Suppressor macrophage treated with lipopolysaccharide for 4 hours (primary cell): ENCODE measurements around the gene RNF150.
A peak's percentile ranks its signal among the peaks of the same experiment; 100 is the strongest.

Source experiments
- DNase-seq: peaks from one replicate; pipeline ENCODE4 v3.0.0-alpha.2; 2020

RNF150 gene

DNA sequence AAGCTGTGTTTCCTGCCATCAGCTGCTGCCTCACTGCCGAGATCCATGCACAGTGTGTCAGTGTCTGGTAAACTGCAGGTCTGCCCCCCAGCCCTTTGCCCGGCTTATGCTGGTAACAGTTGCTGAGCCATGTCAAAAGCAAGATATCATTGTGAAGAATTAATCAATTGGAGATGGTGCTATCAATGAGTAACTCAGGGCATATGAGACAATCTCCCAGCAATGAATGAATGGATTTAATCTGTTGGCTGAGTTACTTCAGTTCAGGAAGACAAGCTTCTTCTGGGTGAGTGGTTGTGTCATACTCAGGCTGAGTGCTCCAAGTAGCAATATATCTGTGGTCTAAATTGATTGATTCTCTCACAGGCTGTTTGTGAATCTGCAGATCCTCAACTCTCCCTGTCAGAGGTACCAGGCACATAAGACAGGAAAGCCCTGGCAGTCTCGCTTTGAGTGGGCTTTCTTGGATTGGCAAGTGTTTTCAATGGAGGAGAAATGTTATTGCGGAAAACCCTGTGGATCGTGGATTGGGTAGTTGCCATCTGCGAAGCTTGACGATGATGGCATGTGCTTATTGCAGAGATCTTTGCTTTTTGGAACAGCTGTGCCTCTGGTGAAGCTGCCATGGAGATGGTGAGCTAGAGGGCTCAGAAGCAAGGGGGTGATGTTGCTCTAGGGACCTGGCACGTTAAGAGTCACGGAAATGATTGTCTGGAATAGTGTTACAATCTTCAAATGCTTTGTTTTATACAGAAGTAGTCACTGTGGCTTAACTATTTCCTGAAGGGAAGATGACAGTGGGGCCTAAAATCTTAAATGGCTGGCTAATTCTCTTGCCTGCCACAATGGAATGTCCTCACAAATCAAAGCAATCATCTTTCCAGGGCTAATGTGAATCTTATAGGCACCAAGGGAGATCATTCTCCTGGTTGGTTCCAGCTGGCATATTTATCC is 229.5 kb downstream of the RNF150 start:
- DNase-seq = no peak

DNA sequence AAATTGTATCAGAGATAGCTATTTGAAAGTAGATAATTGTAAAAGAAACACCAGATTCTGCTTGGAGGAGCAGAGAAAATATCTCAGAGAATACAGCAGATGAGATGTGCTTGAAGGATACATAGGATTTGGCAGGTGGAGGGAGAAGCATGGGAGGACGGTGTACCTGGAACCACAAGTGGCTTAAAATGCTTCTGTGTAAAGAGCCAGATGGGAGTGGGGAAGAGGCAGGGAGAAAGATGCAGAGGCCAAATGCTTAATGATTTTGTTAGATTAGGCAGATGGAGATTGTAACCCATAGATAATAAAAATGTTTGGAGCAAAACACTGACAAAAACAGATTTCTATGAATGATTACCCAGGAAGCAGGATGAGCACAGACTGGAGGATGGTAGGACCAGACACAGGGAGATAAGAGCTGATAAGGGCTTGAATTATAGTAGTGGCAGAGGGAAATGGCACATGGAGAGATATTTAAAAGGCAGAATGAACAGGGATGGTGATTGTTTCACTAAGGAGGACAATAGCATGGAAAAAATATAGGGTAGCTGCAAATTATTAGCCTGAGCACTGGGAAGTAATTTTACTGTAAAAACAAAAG is 231.4 kb downstream of the RNF150 start:
- DNase-seq = no peak

DNA sequence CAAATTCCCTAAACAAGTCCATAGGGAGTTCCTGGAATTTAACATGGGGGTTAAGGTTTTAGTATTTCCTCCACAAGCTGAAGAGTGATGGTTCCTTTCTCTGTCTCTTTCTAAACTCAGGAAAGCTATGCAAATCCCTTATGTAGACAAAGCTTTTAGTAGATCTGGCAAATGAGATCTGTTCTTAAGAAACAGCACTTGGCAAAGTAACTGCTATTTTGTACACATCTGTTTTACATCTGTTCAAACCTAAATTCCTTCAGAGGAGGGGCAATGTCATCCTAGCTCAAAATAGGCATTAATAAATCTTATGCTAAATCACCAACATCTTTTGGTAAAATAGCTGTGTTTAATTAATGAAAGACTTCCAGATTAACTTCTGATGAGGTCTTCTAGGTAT is 239.3 kb downstream of the RNF150 start:
- no peak for DNase-seq

DNA sequence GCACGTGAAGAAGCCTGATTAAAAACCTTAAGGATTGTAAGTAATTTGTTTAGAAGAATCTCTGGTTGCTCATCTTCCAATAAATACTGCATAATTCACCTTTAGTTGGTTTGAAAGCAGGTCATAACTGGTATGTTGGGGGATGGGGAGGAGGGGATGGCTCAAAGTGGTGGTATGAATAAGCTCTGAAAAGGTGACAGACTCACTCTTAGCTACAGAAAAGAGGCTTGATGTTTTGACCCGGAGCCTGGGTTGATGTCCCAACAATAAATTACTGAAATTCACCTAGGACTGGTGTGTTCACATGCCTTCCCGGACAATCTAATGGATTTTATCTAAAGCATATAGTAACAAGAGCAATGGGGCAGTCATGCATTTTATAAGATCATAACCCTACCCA is 245.2 kb downstream of the RNF150 start:
- no peak for DNase-seq

DNA sequence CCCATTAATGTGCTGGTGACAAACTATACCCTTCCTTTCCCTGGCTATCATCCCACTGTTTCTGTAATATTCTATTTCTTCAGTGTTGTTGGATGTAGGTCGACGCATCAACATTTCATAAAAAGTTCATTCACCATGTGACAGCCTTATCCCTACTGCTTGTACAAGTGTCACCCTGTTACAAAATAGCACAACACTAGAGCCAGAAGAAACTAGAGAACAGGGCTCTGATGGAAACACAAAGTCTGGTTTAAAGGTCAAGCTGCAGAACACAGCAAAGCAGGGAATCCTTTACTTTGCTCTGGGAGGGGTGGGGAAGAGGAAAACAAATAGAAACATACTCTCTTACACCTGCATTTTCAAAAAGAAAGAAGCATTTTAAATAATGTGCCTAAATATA is 245.8 kb downstream of the RNF150 start:
- no peak for DNase-seq

DNA sequence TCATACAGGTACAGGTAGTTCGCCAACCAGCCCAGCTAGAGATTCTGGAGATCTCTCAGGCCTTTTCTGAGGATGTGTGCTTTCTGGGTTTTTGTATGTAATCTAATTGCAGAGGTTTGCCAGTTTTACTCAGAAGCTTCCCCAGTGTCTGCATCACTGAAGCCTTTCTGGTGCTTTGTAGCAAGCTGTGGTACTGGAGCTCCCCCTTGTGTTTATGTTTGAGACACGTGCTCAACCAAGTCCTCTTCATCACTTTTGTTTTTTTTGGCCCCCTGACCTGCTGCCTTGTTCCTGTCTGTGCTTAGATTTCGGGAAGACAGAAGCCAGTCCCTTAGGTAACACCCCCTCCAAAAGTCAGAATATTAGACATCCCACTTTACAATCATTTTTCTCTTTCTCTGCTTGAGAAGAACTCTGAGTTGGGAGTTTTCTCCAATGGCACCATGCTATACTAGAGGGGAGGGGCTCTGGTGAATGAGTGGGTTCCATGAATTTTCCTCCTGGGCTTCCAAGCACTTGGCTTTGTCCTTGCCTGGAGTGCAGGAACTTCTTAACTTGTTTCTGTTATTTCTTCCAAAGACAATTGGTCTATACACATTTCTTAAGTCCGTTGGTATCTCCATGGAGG is 248.7 kb downstream of the RNF150 start:
- DNase-seq = peak; percentile 76

DNA sequence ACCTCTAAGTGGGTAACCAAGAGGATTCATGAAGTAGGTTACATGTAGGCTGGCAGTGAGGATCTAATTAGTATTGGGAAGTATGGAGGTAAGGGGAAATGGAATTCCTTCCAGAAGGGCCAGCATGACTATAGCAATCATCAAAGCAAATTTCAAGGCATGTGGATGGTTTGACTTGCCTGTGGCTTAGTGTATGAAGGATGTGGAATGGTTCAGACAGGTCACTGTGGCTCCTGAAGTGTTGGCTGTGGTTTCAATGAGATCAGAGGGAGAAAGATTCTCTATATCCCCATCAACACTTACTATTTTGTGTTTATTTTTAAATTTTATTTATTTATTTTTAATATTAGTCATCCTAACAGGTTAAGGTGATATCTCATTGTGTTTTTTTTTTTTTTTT is 255.5 kb downstream of the RNF150 start:
- no peak for DNase-seq

DNA sequence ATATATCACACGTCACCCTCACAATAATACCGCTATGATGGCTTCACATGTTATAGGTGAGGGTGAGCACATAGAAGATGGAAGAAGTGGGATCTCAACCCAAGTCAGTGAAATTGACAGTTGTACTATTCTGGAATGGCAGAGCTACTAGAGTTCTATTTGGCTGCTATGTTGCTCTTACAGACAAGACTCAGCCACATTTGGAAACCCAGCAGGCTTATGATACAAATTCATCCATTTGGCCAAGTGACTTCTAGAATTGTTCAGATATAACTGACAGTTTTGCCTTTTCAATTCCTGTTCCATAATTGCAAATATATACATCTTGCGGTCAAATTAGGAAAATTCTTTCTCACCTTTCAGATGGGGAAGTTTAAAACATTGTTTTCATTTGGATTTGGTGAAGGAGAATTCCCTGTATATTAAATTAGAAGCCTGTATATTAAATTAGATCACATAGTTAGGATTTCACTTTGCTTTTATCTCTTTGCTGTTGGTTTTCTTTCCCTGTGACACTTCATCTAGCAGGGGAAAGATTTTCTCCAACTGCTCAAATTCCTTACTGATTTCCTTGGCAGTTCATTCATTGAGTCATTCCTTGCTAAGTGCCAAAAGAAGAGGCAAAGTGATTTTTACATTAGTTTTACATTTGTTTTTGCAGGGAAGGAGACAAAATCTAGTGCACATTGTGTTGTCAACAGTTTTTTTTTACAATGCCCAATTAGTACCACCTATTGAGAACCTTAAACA is 256.5 kb downstream of the RNF150 start:
- no peak for DNase-seq

DNA sequence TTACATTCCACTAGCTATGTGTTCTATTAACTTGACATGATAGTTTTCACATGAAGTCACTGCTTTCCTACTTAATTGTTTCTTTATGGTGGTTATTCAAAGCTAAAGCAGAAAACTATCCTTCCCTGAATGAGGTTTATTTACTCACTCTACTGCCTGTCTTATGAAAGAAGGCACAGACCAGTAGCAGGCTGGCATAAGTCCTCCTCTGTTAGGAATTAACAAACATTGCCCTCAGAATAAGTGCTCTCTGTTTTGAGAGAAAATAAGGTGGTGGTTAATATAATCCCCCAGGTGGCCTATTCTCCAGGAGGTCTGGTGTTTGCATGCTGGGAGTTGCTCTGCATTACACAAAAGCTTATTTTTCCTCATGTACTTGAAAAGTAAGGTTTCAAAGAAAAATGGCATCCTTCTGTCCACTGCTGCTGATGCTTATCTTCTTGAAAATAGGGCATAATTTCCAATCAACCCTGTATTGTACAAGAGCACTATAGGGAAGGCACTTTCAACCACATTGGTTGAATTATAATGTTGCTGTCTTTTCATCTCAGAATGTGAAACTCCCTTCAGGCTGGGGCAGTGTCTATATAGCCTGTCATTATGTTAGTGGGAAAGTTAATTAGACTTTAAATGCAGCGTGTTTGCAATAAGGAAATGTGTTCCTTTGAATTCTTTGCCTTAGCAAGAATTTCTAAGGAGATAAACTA is 257.4 kb downstream of the RNF150 start:
- DNase-seq = no peak

DNA sequence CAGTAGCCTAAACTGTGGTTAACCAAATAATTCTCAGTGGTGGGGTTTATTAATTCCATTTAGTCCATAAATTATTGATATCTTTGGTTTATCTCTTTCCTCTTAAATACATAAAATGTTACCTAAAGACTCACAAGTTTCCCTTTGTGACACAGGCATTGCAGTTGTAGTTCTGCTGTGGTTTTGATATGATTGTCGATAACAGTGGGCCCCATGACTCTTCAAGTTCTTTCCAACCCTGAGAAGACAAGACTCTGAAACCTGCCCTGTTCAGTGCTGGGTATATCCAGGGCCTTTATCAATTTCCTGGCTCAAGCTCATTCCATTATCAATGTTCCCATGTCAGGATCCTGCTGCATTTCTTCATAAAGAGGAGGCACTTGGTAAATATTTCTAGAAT is 259.2 kb downstream of the RNF150 start:
- DNase-seq = no peak

DNA sequence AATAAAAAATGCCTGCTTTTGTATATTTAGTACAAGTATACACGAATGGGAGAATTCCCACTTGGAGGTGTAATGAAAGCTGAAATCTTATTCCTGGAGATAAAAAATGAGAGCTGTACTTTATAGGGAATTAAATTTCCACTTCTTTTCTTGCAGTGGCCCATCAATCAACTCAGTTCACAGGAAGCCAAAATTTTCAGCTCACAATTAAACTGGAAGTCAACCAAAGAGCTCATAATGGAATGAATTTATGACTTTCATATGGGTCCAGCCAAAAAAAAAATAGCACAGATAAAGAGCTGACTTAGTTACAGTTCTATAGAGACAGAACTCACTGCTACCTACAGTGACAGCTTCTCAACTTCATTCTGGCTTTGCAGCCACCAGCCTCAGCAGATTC is 261.9 kb downstream of the RNF150 start:
- DNase-seq = no peak

DNA sequence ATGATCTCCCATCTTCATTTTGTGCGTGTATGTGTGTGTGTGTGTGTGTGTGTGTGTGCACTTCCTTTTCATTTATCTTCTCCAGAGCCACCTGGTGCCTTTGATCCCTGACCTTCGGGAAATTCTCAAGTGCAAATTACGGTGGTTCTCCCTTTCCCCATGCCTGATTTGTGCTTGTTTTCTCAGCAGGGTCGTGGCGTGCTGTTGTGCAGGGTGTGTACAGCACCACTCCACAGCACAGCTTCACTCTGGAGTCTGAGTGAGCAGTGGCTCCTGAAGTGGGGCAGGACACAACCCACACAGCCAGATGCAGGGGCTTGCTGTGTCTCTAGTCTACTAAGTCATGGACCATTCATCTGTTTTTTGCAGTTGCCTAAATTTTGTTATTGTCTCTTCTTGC is 262.8 kb downstream of the RNF150 start:
- no peak for DNase-seq

DNA sequence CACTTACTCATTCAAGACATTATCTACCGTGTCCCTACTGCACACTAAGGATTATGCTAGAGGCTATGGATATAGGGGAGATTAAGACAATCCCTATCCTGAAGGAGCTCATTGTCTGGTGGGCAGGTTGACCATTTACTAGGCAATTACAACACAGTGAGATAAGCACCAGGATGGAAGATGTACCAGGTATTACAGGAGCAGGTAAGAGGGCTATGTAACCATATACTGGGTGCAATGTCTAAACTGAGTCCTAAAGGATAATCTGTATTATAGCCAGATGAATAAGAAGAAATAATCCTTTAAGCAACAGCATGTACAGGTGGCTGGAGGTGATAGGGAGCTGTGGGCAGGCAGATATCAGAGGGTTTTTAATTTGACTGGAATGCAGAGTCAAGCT is 263.8 kb downstream of the RNF150 start:
- DNase-seq = no peak

DNA sequence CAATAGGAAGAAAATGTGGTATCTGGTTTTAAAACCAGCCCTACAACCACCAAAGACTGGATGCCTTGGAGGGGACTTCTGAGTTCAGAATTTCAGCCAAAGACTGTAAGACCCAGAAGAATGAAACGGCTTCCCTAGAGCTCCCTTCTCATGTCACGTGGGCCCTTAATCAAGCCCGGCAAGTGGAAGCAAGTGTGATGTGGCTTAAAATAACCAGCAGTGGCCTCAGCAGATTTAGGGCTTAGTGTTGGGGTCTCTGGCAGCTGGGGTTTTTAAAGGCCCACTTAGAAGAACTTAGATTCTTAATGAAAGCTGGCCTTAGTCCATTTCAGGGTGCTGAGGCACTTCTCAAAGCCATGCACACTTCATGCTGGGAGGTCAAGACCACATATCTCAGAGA is 265.9 kb downstream of the RNF150 start:
- no peak for DNase-seq

DNA sequence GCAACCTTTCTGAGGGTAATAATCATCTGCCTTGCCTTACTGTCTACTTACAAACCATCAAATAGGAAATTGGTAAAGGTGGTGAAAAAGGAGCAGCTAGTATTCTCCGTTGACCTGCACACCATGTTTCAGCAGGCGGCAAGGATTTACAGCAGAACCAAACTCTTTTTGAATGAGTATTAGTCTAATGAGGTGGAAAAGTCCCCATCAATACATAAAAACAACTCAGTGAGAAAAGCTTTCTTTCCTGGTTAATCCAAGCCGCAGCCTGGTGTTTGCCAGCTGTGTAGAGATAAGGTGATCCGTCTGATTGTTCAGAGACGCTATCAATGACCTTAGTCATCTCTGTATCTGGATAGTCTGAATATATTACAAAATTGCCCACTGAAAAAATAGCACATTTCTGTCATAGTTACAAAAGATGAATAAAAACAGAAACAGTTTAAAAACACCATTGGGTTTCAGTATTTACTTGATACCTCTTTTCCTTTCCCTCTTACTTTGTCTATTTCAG is 266.7 kb downstream of the RNF150 start:
- DNase-seq = no peak

DNA sequence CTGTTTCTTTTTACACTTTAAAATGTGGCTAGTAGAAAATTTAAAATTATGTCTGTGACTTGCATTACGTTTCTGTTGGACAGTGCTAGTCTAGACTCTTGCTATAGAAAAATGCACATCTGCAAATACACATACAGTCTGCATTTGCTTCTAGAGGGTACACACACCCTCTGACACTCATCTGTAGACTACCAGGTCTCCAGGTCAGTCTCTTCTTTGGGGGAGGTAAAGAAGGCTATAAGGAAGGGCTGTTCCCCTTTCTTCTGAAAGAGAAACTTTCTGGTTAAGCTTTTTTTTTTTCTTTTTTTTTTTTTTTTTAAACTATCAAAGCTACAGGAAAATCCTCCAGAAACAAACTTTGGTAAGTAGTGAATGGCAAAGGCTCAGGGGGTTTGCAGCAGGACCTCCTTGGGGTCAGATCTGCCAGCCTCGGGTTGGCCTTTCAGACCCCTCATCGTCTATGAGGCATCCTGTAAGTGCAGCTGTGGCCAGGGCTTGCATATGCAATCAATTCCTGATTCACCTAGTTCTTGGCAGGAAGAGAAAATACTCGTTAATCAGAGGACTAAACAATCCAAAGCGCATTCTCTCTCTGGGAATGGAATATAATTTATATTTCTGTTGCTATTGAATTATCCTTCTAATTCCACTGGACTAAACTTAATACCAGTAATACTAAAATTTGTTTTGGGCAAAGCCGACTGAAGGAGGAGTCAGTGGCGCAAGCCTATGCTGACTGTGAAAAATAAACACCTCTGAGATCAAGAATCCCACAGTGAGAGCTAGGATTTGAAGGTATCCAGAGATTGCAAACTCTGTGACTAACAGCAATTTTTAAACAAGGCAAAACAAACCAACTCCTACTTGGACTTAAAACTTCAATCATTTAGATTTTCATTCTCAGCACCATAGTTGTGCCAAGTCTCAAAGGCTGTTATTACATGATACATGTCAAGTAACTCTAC is 267.7 kb downstream of the RNF150 start:
- no peak for DNase-seq

DNA sequence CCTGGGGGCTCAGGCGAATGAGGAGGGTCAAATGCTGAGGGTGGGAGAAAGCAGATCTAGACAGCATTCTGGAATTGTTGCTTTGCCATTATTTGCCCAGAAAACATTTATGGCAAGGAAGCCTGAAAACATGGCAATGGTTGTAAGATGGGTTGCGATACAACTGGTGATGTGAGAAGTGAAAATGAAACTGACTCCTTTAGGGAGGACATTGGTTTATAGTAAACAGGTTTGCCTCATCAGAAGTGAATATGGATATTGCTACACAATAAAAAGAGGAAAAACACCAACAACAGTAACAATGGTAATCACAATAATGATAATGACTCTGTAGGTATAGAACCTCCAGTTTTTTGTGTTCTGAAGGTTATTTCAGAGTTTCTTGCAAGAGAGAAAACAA is 270.1 kb downstream of the RNF150 start:
- peak; percentile 54 for DNase-seq

DNA sequence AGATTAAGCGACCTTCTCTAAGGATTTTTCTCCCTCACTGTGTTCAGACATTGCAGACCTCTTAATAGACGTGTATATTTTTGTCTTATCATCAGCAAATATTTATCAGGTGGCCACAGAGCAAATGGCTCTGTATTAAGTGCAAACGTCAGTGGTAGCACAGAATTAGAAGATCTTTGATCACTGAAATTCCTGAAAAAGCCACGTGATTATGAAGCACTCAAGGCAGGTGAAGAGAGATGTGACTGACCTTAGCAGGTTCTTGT is 271.2 kb downstream of the RNF150 start:
- no peak for DNase-seq

DNA sequence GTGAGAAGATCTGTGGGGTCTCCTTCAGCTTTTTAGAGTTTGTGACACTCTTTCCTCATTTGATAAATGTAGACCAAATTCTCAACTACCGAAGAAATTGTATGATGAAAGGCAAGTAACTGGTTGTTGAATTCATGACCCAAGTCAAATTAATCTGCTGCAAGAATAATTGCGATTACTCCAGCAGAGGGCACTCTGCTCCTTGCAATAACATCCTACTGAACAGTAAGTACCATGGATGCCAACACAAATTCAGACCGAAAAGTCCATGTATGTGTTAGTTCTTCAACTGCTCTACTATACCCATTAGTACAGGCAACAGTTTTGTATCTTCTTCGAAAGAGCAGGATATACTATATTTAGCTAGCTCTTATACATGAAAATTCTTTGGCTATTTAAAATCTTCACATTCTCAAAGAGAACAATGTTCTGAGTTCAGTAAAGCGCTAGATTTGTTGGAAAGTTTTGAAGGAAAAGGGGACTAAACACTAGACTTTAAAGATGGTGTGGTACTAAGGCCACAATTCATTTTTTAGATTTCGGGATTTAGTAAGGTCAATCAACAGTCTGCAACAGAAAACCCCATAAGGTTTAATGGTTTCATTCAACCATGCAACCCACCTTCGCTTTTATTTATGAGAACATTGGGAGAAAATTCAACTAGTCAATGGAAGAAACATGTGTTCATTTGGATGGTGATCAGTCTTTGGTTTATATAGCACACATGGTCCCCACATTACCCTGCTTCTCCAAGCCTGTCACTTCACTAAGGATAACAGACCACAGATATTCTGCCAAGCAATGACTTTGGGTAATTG is 271.7 kb downstream of the RNF150 start:
- peak; percentile 70 for DNase-seq

DNA sequence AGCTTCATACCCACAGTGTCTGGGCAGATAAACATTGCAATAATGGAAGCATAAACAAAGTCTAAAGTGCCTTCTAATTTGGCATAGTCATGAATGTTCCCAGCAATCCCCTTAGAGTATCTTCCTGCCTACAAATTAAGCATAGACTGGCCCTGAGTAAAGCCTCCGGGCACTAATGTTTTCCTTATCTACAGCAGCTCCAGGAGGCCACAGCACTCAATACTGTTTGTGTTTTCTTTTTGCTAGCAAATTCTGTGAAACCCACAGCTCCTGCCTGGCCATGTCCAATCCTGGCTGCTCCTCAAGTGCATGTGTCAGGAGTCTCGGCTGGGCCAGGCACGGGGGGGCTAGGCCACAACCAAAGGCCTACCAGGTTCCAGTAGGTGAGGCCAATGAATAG is 274.4 kb downstream of the RNF150 start:
- DNase-seq = no peak

DNA sequence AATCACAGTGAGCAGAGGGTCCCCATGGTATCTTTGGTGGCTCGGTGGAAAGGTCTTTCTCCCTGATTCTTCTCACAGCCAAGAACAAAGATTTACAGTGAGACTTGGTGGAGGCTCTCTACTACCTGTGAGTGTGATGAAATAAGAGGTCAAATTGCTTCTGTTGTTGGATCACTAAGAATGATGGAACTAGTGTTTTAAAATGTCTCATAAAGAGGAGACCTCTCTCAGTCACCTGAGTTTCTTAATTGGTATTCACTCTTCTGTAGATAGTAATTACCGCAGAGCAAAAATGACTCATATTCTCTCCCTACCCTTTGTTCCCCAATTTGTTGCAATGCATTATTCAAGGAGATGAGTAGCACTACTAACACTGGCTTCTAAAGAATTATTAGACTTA is 276.2 kb downstream of the RNF150 start:
- DNase-seq = peak; percentile 21
